ENCODE results near the gene ITK. TPM values are rescaled to one million over a fixed set of nuclear protein-coding genes. Genes with fewer than 3 reads are reported as not detected.

Gene ITK
- total and polyA plus RNA-seq, 2 of the 8 experiments (the other 6 are each of a cell fraction or from before 2014, with no cell fraction given), result 0.05 TPM; not detected in 1

GRCh38 chr5:157258450-157258849, 77.8 kb downstream of the ITK start:
- DNase-seq (ENCODE audit: low read depth in 1 of 2, low spot score in 2 of 2), result no peak
- CTCF ChIA-PET (ENCODE audit: partially characterized antibody), result interaction anchor here (1.1 kb wide), 1 partner anchor 45 kb away, joined by 3 read pairs; no protein-coding TSS in a partner anchor
- TF ChIP-seq SIX5 (IDR thresholded peaks at IDR 0.05; ENCODE audit: low read depth, low read length), result no peak
- no peak for TF ChIP-seq SP2 (IDR thresholded peaks at IDR 0.05; ENCODE audit: low read length)
- TF ChIP-seq RXRA (IDR thresholded peaks at IDR 0.05; ENCODE audit: insufficient read depth, low read depth, low read length), result no peak
- TF ChIP-seq POU5F1 (IDR thresholded peaks at IDR 0.05; ENCODE audit: low read depth, low read length), result no peak
- no peak for TF ChIP-seq ATF2 (IDR thresholded peaks at IDR 0.05; ENCODE audit: low read length)

More at GRCh38 chr5:157258450-157258849, 77.8 kb downstream of the ITK start:
- no peak overlapping the region for H4K8ac ChIP-seq (ENCODE audit: extremely low read depth, insufficient read depth, low read length)
- no peak for FAIRE-seq
- H2BK120ac ChIP-seq (replicated peaks; ENCODE audit: low read depth, low read length), result no peak overlapping the region
- H3K23me2 ChIP-seq (ENCODE audit: low read depth, low read length), result no peaks in the 10 kb centered on the region
- no peak overlapping the region for H2BK15ac ChIP-seq (ENCODE audit: low read length)
- no peak overlapping the region for H4K91ac ChIP-seq (replicated peaks; ENCODE audit: insufficient read length, low read length)
- H2BK12ac ChIP-seq (ENCODE audit: low read depth, low read length), result no peak overlapping the region
- H3K23ac ChIP-seq (ENCODE audit: insufficient read length), result no peak overlapping the region
- no peaks in the 10 kb centered on the region for H4K20me1 ChIP-seq (replicated peaks in 1 of 2; ENCODE audit: control insufficient read depth in 1 of 2, insufficient read depth in 2 of 2, low read length in 2 of 2)
- H3K18ac ChIP-seq (ENCODE audit: extremely low read depth, low read length), result no peak overlapping the region
- H3K27me3 ChIP-seq (replicated peaks in 1 of 4; ENCODE audit: control insufficient read depth in 3 of 4, extremely low read depth in 1 of 4, insufficient read depth in 3 of 4, low read length in 3 of 4), result no peaks in the 10 kb centered on the region
- H3K9me3 ChIP-seq (ENCODE audit: insufficient read depth in 2 of 2, low read depth in 1 of 2, low read length in 1 of 2), result no peaks in the 10 kb centered on the region
- no peaks in the 10 kb centered on the region for H3K79me1 ChIP-seq (ENCODE audit: low read depth, low read length)
- 89% methylated on average over 6 of the region's 6 CpGs; no CpG with 5 or more reads in 1 of the 2 experiments for WGBS, 2 experiments (ENCODE audit: extremely low coverage in 1 of 2, insufficient coverage in 1 of 2, insufficient read length in 1 of 2, insufficient replicate concordance in 2 of 2, low coverage in 1 of 2, low lambda C conversion rate in 2 of 2, missing lambda C conversion rate in 1 of 2)
- H2AK5ac ChIP-seq (ENCODE audit: low read depth, low read length), result no peak overlapping the region
- H3K14ac ChIP-seq (ENCODE audit: insufficient read length), result no peak overlapping the region
- H2BK20ac ChIP-seq (ENCODE audit: low read length), result no peak overlapping the region
- no peak overlapping the region for H3K9ac ChIP-seq (replicated peaks in 1 of 4; ENCODE audit: extremely low read depth in 1 of 4, low read depth in 3 of 4, low read length in 3 of 4)
- no peaks in the 10 kb centered on the region for H3K36me3 ChIP-seq (ENCODE audit: control insufficient read depth in 2 of 4, insufficient read depth in 4 of 4, low read length in 3 of 4)
- H3K4me2 ChIP-seq (ENCODE audit: insufficient read depth in 1 of 2, low read depth in 2 of 2, low read length in 2 of 2), result no peak overlapping the region
- no peaks in the 10 kb centered on the region for H3K79me2 ChIP-seq (ENCODE audit: control insufficient read depth in 1 of 2, insufficient read depth in 2 of 2, low read length in 2 of 2)
- no peak overlapping the region for H2AFZ ChIP-seq (ENCODE audit: low read length)
- no peak overlapping the region for H3K56ac ChIP-seq (replicated peaks; ENCODE audit: insufficient read length, low read depth, low read length)
- H4K5ac ChIP-seq (ENCODE audit: insufficient read length, low read depth, low read length), result no peak overlapping the region
- H3K4me1 ChIP-seq (replicated peaks in 1 of 4; ENCODE audit: control insufficient read depth in 3 of 4, insufficient read depth in 4 of 4, low read length in 3 of 4), result peaks cover 0 to under 1% (median 0%) of the 10 kb centered on the region in 4 experiments; a peak in 1 of 7 replicates
- no peak overlapping the region for H3K4me3 ChIP-seq (ENCODE audit: extremely low read depth in 1 of 4, insufficient read depth in 2 of 4, low read depth in 3 of 4, low read length in 4 of 4)
- H3K4ac ChIP-seq (replicated peaks; ENCODE audit: insufficient read length, low read depth, low read length), result no peak overlapping the region
- H3K27ac ChIP-seq (ENCODE audit: low read depth, low read length), result no peak overlapping the region
- H2BK5ac ChIP-seq (ENCODE audit: low read depth, low read length), result no peak overlapping the region
- POLR2A ChIA-PET (ENCODE audit: partially characterized antibody), result interaction anchor here (1.6 kb wide), 1 partner anchor 8 kb away, joined by 3 read pairs; no protein-coding TSS in a partner anchor

Data from H1 (cell line).